K562 (cell line): ENCODE measurements around the gene STK4.

ENCODE experiments used
- C11orf30 ChIP-seq: fragments of 450-650 bp; IDR thresholded peaks from 2 replicates; pipeline ENCODE4 v1.6.1; 2016; ENCODE audit warnings: low read depth, mild to moderate bottlenecking
- ETS1 ChIP-seq: conservative IDR thresholded peaks from 2 replicates; pipeline ENCODE4 v1.6.1; 2011; ENCODE audit warnings: low read depth, mild to moderate bottlenecking, low read length; ENCODE audit not compliant: control insufficient read depth
- POLR2A ChIP-seq: fragments of 450-650 bp; conservative IDR thresholded peaks from 2 replicates; pipeline ENCODE4 v1.6.1; 2016
- SREBF2 ChIP-seq: sonication (generic); formaldehyde crosslinking; IDR thresholded peaks from 2 replicates; pipeline ENCODE4 v1.4.0; 2020; ENCODE audit warnings: mild to moderate bottlenecking, missing genetic modification reagents
- STAG1 ChIP-seq: sonication (generic); formaldehyde crosslinking; IDR thresholded peaks from 2 replicates; pipeline ENCODE4 v1.5.0; 2020; ENCODE audit warnings: missing genetic modification reagents, borderline replicate concordance
- TAF1 ChIP-seq: IDR thresholded peaks from 2 replicates; pipeline ENCODE4 v1.6.1; 2011; ENCODE audit warnings: mild to moderate bottlenecking, low read length, moderate library complexity; ENCODE audit not compliant: insufficient read depth, control insufficient read depth, severe bottlenecking; ENCODE audit errors: extremely low read depth

GRCh38 chr20:45012682-45013302 is 46.5 kb downstream of the STK4 start:
- TF ChIP-seq SREBF2 (CRISPR knock-in tag) (no peak), ETS1 (no peak), POLR2A (no peak), TAF1 (no peak), STAG1 (CRISPR knock-in tag) (no peak), C11orf30 (no peak)
